Measurements from ENCODE around the gene TSSC4. TPM values are rescaled to one million over a fixed set of nuclear protein-coding genes. Genes with fewer than 3 reads are reported as not detected.
A peak's percentile ranks its signal among the peaks of the same experiment; 100 is the strongest.

The TSSC4 gene
- total and polyA plus RNA-seq, 9 of the 15 experiments (the other 6 are each of a cell fraction or from before 2014, with no cell fraction given) = 0.41 to 54.2 (median 11.0) TPM

- TF ChIP-seq ZNF407 (IDR thresholded peaks at IDR 0.05; ENCODE audit: low read depth) (peak; percentile 34; the same call in 1 of the 2 replicates), TAF15 (IDR thresholded peaks at IDR 0.05; ENCODE audit: low read depth, low read length) (no peak), SRSF3 (IDR thresholded peaks at IDR 0.05; ENCODE audit: insufficient read depth, low read length) (no peak), ELK3 (CRISPR knock-in tag; IDR thresholded peaks at IDR 0.05) (no peak), HMGN3 (IDR thresholded peaks at IDR 0.05; ENCODE audit: borderline replicate concordance, extremely low read depth, insufficient read length, low read depth, low read length) (no peak), TEAD2 (tag; IDR thresholded peaks at IDR 0.05) (no peak), XRCC5 (IDR thresholded peaks at IDR 0.05; ENCODE audit: low read depth, low read length) (no peak), JUN (IDR thresholded peaks at IDR 0.05; ENCODE audit: borderline replicate concordance, low read depth, low read length) (no peak), JUN (CRISPR knock-in tag; IDR thresholded peaks at IDR 0.05; ENCODE audit: borderline replicate concordance) (no peak), PHF20 (IDR thresholded peaks at IDR 0.05; ENCODE audit: partially characterized antibody) (no peak), ZNF76 (CRISPR knock-in tag; IDR thresholded peaks at IDR 0.05; ENCODE audit: borderline replicate concordance) (no peak), SMAD1 (IDR thresholded peaks at IDR 0.05; ENCODE audit: low read depth, low read length, partially characterized antibody) (no peak), CSDE1 (IDR thresholded peaks at IDR 0.05) (0 out of 4 replicates have a peak, but pooled peaks of 1 of the 2 experiments have one; percentile 21), MNT (conservative IDR thresholded peaks at IDR 0.05) (no peak), ERF (CRISPR knock-in tag; IDR thresholded peaks at IDR 0.05) (no peak), GTF2E2 (tag; IDR thresholded peaks at IDR 0.05) (no peak)
These were observed 27.8 kb downstream of the TSSC4 start (continued) for GRCh38 chr11:2428322-2428795.

Measured in K562 (cell line).